T-helper 9 cell (primary cell): ENCODE results near the gene SURF2.
"Not testable (repeated sequence)": the region's sequence is repeated elsewhere in the genome, so short reads cannot be mapped to it uniquely, and the experiment has no call there.

Source experiments
- DNase-seq: peaks from one replicate; pipeline ENCODE4 v3.0.0-alpha.2; 2020
- total RNA-seq, 2 donors: gene quantifications; one replicate each; lab custom pipeline; 2026; lab: John Stamatoyannopoulos, UW

The SURF2 gene
- 12.3 to 17.3 reads per million in 2 donors for total RNA-seq

GRCh38 chr9:133356391-133357091 is at the start of gene SURF2, which contains the start of gene SURF1:
Gene SURF2, plus strand, starts transcription at chr9:133356550. Its CDS starts 43 bp downstream, at chr9:133356593.
Gene SURF1, minus strand, starts transcription at chr9:133356487. Its CDS starts 34 bp downstream, at chr9:133356453.
- DNase-seq, result peak; percentile 89

GRCh38 chr9:133307301-133307700 is 49.0 kb upstream of the SURF2 start:
- no peak for DNase-seq

- DNase-seq, result no peak
These were observed 46.7 kb upstream of the SURF2 start for GRCh38 chr9:133309608-133310007.

GRCh38 chr9:133315997-133316396 is 40.4 kb upstream of the SURF2 start:
- DNase-seq, result no peak

GRCh38 chr9:133317551-133317950 is 38.8 kb upstream of the SURF2 start:
- DNase-seq, result not testable (repeated sequence)

- no peak for DNase-seq
These were observed 35.9 kb upstream of the SURF2 start for GRCh38 chr9:133320421-133320881.

- no peak for DNase-seq
These were observed 34.9 kb upstream of the SURF2 start for GRCh38 chr9:133321411-133321935.

GRCh38 chr9:133322701-133323100 is 33.6 kb upstream of the SURF2 start:
- no peak for DNase-seq

- no peak for DNase-seq
These were observed 33.1 kb upstream of the SURF2 start for GRCh38 chr9:133323211-133323610.

GRCh38 chr9:133323991-133324703 is 32.2 kb upstream of the SURF2 start:
- DNase-seq, result no peak

GRCh38 chr9:133327021-133327420 is 29.3 kb upstream of the SURF2 start:
- DNase-seq, result not testable (repeated sequence)

GRCh38 chr9:133327834-133328484 is 28.4 kb upstream of the SURF2 start:
- no peak for DNase-seq

GRCh38 chr9:133329306-133330156 is 26.8 kb upstream of the SURF2 start:
- not testable (repeated sequence) for DNase-seq

GRCh38 chr9:133331221-133331620 is 25.1 kb upstream of the SURF2 start:
- no peak for DNase-seq

GRCh38 chr9:133331641-133332380 is 24.5 kb upstream of the SURF2 start:
- DNase-seq, result no peak

- no peak for DNase-seq
These were observed 24.0 kb upstream of the SURF2 start for GRCh38 chr9:133332381-133332730.

GRCh38 chr9:133333011-133333410 is 23.3 kb upstream of the SURF2 start:
- DNase-seq, result no peak

GRCh38 chr9:133333566-133333965 is 22.8 kb upstream of the SURF2 start:
- DNase-seq, result no peak

- no peak for DNase-seq
These were observed 22.2 kb upstream of the SURF2 start for GRCh38 chr9:133334161-133334560.

- DNase-seq, result not testable (repeated sequence)
These were observed 21.5 kb upstream of the SURF2 start for GRCh38 chr9:133334888-133335287.
